GM12878 (cell line): ENCODE results near the gene TTLL12.

Source experiments
- BACH1 ChIP-seq: fragments of 450-650 bp; IDR thresholded peaks from 2 replicates; pipeline ENCODE4 v1.6.1; 2017; ENCODE audit warnings: mild to moderate bottlenecking, borderline replicate concordance
- EED ChIP-seq: sonication (generic); IDR thresholded peaks from 2 replicates; pipeline ENCODE4 v1.6.1; 2016; ENCODE audit warnings: antibody characterized with exemption, low read depth
- EZH2 ChIP-seq: IDR thresholded peaks from 2 replicates; pipeline ENCODE4 v1.6.1; 2012; ENCODE audit warnings: low read depth, mild to moderate bottlenecking, control low read depth, inconsistent platforms, low read length, borderline replicate concordance; ENCODE audit not compliant: control insufficient read depth
- HCFC1 ChIP-seq: fragments of 150-350 bp; IDR thresholded peaks from 2 replicates; pipeline ENCODE4 v1.6.1; 2014; ENCODE audit warnings: low read length
- MYC ChIP-seq: IDR thresholded peaks from 2 replicates; pipeline ENCODE4 v1.6.1; 2011; ENCODE audit warnings: mild to moderate bottlenecking, low read length, moderate library complexity, inconsistent platforms; ENCODE audit not compliant: insufficient read depth, insufficient replicate concordance, insufficient read length, severe bottlenecking
- SP1 ChIP-seq: IDR thresholded peaks from one replicate; pipeline ENCODE4 v1.6.1; 2011; ENCODE audit warnings: low read depth, low read length
- TAF1 ChIP-seq: IDR thresholded peaks from 2 replicates; pipeline ENCODE4 v1.6.1; 2011; ENCODE audit warnings: mild to moderate bottlenecking, low read depth, low read length, borderline replicate concordance
- TF ChIP-seq, protein P1 (sequence below), 3 experiments: IDR thresholded peaks in 2 of 3; conservative IDR thresholded peaks in 1 of 3; 2 replicates each; pipeline ENCODE4 v1.5.1; 2011; ENCODE audit warnings: low read depth in 3 of 3, low read length in 3 of 3, mild to moderate bottlenecking in 3 of 3, control low read depth in 2 of 3, moderate library complexity in 2 of 3, inconsistent platforms in 1 of 3, mixed read lengths in 1 of 3; ENCODE audit not compliant: control insufficient read depth in 2 of 3, insufficient read depth in 1 of 3; ENCODE audit errors: extremely low read depth in 1 of 3
- TF ChIP-seq, protein P2 (sequence below): fragments of 450-650 bp; IDR thresholded peaks from 2 replicates; pipeline ENCODE4 v1.6.1; 2016; ENCODE audit warnings: mild to moderate bottlenecking

DNA sequence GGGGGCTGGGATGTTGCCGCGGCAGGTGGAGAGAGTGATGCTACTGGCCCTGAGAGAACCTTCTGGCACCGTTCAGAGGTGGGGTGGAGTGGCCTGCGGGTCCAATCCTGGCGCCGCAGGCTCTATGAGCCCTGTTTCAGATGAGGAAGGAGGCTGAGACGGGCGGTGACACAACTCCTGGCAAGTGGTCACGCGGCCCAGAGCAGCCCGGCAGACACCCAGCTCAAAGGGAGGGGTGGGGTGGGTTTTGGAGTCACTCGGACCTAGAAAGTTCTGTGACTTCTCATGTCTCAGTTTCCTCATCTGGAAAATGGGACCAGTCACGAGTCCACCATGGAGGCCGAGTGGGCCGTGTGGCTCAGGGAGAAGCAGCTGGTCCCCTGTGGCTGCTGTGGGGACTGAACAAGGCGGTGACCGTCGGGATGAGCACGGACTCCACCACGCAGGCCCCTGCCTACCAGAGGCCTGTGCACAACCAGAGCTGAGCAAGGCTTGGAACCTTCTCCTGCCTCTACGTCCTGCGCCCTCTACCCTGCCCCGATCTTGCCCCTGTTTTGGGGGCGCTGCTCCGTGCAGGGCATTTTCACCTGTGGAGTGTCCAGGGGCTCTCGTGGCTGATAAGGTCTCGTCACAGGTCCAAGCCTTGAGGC is 31.9 kb downstream of the TTLL12 start:
- TF ChIP-seq EED (no peak), HCFC1 (no peak), EZH2 (no peak), TAF1 (no peak), BACH1 (no peak), MYC (no peak), SP1 (no peak)
- TF ChIP-seq, protein P1, sequence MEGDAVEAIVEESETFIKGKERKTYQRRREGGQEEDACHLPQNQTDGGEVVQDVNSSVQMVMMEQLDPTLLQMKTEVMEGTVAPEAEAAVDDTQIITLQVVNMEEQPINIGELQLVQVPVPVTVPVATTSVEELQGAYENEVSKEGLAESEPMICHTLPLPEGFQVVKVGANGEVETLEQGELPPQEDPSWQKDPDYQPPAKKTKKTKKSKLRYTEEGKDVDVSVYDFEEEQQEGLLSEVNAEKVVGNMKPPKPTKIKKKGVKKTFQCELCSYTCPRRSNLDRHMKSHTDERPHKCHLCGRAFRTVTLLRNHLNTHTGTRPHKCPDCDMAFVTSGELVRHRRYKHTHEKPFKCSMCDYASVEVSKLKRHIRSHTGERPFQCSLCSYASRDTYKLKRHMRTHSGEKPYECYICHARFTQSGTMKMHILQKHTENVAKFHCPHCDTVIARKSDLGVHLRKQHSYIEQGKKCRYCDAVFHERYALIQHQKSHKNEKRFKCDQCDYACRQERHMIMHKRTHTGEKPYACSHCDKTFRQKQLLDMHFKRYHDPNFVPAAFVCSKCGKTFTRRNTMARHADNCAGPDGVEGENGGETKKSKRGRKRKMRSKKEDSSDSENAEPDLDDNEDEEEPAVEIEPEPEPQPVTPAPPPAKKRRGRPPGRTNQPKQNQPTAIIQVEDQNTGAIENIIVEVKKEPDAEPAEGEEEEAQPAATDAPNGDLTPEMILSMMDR (IDR thresholded peaks at IDR 0.05 in 2 of 3, conservative IDR thresholded peaks at IDR 0.05 in 1 of 3; ENCODE audit: control insufficient read depth in 2 of 3, extremely low read depth in 1 of 3, insufficient read depth in 1 of 3, low read depth in 3 of 3, low read length in 3 of 3): no peak
- TF ChIP-seq, protein P2, sequence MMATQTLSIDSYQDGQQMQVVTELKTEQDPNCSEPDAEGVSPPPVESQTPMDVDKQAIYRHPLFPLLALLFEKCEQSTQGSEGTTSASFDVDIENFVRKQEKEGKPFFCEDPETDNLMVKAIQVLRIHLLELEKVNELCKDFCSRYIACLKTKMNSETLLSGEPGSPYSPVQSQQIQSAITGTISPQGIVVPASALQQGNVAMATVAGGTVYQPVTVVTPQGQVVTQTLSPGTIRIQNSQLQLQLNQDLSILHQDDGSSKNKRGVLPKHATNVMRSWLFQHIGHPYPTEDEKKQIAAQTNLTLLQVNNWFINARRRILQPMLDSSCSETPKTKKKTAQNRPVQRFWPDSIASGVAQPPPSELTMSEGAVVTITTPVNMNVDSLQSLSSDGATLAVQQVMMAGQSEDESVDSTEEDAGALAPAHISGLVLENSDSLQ: no peak
